GM21576 (cell line): Measurements from ENCODE around the gene IL17RB.

Experiments
- ATAC-seq: cut with Tn5 transposase; IDR thresholded peaks from one replicate; pipeline ENCODE4 v1.9.1; 2021; ENCODE audit warnings: mild to moderate bottlenecking, moderate library complexity; ENCODE audit not compliant: unreplicated experiment

Gene IL17RB

GRCh38 chr3:53828581-53828980, 17.8 kb upstream of the IL17RB start:
- ATAC-seq = no peak

DNA sequence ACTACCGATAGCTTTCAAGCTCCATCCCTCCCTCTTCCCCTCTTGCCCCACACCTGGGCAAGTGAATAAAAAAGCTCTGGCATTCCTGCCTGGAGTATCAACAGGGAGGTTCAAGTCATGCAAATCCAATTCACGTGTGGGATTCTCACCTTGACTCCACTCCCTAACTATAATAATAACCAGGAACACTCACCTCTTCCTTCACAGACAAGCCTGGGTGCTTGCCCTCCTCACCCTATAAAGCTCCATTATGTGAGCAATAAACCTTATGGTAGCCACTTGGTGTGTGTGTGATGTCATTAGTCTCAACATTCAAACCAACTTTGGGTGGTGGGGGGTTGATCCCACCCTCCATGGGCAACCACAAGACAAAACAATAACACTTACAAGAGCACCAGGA, 16.8 kb upstream of the IL17RB start:
- no peak for ATAC-seq

DNA sequence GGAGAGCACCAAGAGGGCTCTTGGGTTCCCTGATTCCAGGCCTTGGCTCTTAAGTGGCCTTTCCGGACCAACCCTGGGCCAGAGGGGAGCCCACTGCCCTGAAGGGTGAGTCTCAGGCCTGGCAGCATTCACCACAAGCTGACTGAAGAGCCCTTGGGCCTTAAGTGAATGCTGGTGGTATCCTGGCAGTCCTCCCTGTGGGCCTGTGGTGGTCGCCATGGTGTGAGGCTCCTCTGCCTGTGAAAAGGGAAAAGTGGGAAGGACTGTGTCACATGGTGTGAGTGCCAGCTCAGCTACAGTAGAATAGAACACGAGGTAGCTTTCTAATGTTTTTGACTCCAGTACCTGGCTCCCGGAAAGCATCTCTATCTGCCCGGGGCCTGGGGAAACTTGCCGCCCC, 15.4 kb upstream of the IL17RB start:
- no peak for ATAC-seq

DNA sequence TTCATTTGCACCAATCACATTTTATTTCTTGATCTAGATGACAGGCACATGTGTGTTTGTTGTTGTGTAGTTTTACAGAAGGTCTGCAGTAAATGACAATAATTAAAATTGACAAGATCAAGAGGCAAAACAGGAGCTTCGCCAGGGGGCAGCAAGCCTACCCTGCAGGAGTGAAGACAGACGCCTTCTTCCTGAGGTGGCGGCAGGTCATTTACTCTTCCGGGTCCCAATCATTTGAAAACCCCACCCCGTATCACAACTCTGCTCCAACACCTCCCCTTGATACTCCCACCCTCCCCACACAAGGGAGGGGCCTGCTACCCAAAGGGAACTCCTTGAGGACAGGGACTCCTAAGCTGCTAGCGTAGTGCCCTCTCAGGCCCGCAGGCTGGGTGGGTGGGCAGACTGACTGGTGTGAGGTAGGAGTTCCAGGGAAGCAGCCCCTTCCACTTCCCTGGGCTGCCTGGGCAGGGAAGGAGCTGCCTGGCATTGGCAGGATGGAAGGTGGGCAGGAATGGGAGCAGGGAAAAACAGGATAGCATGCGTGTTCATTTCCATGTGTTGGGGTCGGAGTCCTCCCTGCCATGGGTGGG, 13.2 kb upstream of the IL17RB start:
- no peak for ATAC-seq

- no peak for ATAC-seq
Observed at GRCh38 chr3:53833700-53834099, 12.7 kb upstream of the IL17RB start.

DNA sequence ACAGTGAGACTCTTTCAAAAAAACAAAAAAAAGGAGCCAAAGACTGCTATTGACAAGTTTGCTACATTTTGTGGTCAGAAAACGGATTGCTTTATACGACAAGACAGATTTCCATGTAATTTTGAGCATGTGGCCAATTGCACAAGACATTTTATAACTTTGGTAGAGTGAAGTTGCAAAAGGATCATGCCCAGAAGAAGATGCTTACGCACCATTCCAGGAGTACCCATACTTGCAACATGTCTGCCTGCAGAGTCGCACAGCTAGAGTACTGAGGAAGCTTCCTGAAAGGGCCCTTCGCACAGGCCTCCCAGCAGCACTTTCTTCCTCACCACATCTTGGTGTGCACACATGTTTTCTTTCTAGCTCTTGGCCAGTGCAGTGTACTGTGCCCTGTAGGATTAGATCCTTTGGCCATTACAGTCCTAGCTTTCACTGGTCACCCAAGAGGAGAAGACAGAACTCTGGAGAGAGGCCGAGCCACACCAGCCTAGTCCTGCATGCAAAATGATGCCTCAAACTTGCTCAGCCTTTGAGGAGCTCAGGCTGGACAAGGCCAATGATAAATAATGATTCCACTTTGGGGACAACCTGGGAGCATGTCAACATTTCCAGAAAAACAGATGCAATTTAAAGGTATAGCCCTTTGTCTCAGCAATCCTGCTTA, 11.8 kb upstream of the IL17RB start:
- no peak for ATAC-seq

DNA sequence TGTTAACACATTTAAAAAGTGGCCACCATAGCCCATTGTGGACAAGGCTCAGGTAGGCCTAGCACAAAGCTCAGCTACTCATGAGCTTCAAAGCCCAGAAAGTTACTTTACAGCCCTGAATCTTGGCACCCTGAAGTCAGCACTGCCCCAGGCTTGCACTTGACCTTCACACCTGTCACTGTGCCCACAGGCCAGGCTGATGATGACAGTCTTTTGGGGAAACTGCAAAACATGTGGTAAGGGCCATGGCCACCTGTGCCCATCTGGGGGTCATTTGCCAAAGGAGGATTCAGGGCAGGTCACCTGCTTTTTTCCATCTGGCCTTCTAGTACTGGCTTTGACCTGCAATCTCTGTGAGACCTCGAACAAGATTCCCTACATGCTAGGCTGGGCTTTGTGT, 11.1 kb upstream of the IL17RB start:
- no peak for ATAC-seq

DNA sequence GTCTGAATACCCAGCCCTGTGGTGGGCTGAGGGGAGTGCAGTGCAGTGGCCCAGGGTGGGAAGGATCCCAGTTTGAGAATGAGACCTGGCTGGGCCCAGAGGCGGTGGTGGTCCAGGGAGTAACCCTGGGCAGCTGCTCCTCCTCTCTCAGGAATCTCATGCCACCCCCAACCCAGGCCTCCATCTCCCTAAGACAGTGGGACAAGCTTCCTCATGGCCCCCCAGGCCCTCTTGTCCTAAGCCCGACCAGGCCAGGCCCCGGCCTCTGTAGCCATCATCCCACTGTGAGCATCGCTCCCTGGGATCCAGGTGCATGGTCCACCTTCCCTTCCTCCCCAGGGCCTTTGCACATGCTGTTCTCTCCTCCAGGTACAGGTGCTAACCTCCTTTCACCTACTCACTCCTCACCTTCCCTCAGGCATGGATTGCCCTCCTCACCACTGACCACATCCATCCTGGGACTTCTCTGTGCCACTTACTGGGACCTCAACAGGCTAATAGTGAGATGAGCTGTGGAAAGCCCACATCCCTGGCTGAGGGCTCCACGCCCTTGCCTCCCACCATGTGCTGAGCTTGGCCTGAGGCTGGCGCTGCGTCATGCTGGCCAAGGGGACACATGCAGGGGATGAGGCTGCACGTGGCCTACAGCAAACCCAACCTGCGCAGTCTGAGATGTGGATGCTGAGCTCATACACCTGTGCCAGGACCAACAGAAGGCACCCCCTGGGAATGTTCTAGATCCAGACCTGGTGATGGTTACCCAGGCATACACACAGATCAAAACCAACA, 10.1 kb upstream of the IL17RB start:
- no peak for ATAC-seq

DNA sequence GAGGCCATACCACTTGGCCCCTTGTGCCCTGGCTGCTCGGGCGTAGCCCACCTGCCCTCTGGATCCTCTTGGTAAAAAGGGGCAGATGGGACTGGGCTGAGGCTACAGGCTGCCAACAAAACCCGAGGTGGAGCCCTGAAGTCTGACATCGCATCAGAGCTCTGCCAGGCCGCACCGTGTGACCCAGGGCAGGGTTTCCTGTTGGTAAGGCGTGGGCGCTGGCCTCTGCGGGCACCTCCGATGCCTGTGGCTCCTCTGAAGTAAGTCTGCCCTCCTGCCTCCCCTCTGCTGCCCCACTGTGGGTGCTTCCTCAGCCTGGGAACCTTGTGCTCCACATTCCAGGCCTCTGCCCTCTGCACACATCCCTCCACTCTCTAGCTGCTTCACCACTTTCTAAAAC, 9.0 kb upstream of the IL17RB start:
- ATAC-seq = no peak

GRCh38 chr3:53841296-53841695, 5.1 kb upstream of the IL17RB start:
- no peak for ATAC-seq

GRCh38 chr3:53842436-53843194, 3.8 kb upstream of the IL17RB start:
- ATAC-seq = no peak

DNA sequence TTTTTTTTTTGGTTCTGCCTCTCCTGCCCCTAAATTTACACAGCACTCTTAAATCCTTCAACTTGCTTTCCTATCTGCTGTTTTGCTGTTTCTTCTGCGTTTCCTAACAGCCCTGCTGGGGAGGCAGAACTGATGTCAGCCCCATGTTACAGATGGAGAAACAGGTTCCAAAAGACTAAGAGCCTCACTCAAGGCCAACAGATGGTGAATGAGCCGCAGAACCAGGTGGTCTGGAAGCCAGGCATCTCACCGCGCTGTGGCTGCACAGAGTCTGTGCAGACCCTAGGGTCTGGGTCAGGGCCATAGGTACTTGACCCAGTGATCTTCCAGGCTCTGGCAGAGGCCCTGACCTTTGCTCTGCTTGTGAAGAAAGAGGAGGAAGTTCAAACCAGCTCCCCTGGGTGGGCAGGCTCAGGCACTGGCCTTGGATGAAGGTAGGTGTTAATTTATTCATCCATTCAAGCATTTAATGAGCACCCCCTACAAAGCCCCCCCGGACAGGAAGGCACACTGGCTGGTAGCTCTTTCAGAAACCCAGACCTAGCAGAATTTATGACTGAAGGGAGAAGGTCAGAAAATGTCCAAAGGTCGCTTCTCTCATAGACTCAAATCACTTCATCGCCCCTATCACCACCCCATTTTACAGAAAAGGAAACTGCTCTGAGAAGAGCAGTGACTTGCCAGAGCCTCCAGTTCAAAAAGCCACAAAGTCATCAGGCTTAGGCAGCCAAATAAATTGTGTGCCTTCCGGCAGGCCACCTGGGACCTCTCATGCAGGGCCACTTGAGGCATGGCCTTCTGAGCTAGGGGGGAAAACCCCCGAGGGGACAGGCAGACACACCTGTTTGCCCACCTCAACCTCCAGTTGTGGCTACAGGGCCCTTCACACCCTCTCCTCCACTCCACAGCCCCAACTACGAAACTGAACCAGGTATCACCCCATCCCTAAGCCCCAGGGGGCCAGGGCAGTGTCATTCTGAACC, 2.9 kb upstream of the IL17RB start:
- ATAC-seq = peak; percentile 59

DNA sequence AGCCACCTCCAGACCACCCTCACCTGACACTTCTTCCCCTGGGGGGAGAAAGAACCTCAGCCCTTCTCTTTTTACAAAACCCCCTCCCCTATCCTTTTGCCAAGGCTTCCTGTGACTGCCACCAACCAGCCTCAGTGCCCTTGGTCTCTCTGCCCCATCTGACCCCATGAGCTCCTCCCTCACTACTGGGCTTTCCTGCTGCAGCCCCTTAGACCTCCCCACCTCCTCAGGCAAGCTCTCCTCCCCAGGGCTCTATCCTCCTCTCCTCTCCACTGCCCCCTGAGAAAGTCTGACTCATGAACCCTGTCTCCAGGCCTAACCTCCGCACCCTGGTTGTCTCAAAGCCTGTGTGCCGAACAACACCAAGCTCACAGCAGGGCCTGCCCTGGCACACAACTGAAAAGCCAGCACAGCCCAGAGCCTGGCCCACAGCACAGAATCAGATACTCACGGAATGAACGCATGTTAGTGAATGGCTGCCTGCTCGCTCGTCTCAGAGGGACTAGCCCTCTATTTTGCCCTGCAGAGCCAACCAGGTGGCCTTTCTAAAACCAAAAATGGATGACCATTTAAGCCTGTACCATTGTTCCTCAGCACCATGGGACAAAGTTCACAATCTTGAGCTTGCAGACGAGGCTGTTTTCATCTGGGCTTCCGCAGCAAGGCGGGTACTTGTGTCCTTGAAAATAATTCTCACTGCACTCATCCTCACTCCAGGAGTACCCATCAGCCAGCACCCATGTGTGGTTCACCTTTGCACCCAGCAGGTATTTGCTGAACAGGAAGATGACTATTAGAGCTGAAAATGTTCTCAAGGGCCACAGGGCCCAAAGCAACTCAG, 1.9 kb upstream of the IL17RB start:
- no peak for ATAC-seq

GRCh38 chr3:53845103-53845880, 1.1 kb upstream of the IL17RB start:
- ATAC-seq = peak; percentile 21

GRCh38 chr3:53845881-53846133, 561 bp upstream of the IL17RB start:
- ATAC-seq = peak; percentile 0

GRCh38 chr3:53846851-53847155, 435 bp downstream of the IL17RB start:
- ATAC-seq = no peak

DNA sequence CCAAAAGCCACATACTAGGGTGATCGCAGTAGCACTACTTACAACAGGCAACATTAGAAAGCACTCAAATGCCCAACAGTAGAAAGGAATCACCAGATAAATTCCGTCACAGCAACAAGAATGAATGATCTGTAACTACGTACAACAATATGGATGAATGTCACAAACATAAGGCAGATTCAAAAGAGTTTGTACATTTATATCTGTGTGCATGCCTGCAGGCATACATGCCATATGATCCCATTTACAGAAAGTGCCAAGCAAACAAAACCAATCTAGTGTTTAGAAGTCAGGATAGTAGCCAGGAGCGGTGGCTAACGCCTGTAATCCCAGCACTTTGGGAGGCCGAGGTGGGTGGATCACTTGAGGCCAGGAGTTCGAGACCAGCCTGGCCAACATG, 3.5 kb downstream of the IL17RB start:
- no peak for ATAC-seq

- ATAC-seq = no peak
Observed at GRCh38 chr3:53850895-53851294, 4.5 kb downstream of the IL17RB start.

DNA sequence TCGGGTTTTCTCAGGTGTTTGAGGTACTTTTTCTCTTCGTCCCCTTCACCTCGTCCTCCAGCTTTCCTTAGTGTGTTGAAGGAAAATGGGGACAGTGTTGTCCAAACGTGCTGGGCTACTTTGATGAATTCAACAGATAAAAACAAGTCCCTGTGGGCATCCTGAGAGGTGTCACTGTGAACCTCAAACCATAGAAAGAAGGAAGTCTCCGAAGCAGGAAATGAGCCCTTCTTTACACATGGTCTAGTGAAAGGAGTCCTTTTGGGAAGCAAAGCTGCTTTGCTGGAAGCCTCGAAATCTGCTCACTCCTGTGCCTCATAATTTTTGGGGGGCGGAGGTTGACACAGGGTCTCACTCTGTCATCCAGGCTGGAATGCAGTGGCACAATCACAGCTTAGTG, 10.6 kb downstream of the IL17RB start:
- no peak for ATAC-seq
